ENCODE results near the gene GRID1. TPM values are rescaled to one million over a fixed set of nuclear protein-coding genes. Genes with fewer than 3 reads are reported as not detected.

GRID1 gene
- total RNA-seq, 1 donor from 2014 or later = not detected

- no peaks in the 10 kb centered on the region for H3K9me3 Mint-ChIP-seq
- ATAC-seq (ENCODE audit: low read depth) = no peak
- H3K27ac Mint-ChIP-seq = no peak overlapping the region
- H3K36me3 Mint-ChIP-seq (ENCODE audit: low read depth) = no peaks in the 10 kb centered on the region
- DNase-seq = no peak
- H3K27me3 Mint-ChIP-seq = peaks cover 1% of the 10 kb centered on the region
- CTCF ChIA-PET = no interaction called here
- intact Hi-C loops (cut with micrococcal nuclease) = no loop called here
- no peaks in the 10 kb centered on the region for H3K4me1 Mint-ChIP-seq
- TF ChIP-seq CTCF (IDR thresholded peaks at IDR 0.05) = no peak
- POLR2A ChIA-PET = no interaction called here
- H3K4me3 Mint-ChIP-seq = no peak overlapping the region
Observed at GRCh38 chr10:85600744-85601081, 765.9 kb downstream of the GRID1 start.

GRCh38 chr10:85600026-85600743 lies 766.4 kb downstream of the GRID1 start:
- intact Hi-C loops (cut with micrococcal nuclease) = no loop called here
- DNase-seq (no peak), ATAC-seq (ENCODE audit: low read depth) (no peak)
- H3K4me1 Mint-ChIP-seq = no peaks in the 10 kb centered on the region
- no peaks in the 10 kb centered on the region for H3K27me3 Mint-ChIP-seq
- ChIA-PET POLR2A (no interaction called here), CTCF (no interaction called here)
- H3K4me3 Mint-ChIP-seq = no peak overlapping the region
- no peak for TF ChIP-seq CTCF (IDR thresholded peaks at IDR 0.05)
- no peaks in the 10 kb centered on the region for H3K9me3 Mint-ChIP-seq
- H3K27ac Mint-ChIP-seq = no peak overlapping the region
- H3K36me3 Mint-ChIP-seq (ENCODE audit: low read depth) = no peaks in the 10 kb centered on the region

- no peak overlapping the region for H3K4me3 Mint-ChIP-seq
- no peaks in the 10 kb centered on the region for H3K9me3 Mint-ChIP-seq
- H3K4me1 Mint-ChIP-seq = no peaks in the 10 kb centered on the region
- intact Hi-C loops (cut with micrococcal nuclease) = no loop called here
- H3K27ac Mint-ChIP-seq = no peak overlapping the region
- H3K36me3 Mint-ChIP-seq (ENCODE audit: low read depth) = no peaks in the 10 kb centered on the region
- no peak for ATAC-seq (ENCODE audit: low read depth)
- TF ChIP-seq CTCF (IDR thresholded peaks at IDR 0.05) = no peak
- POLR2A ChIA-PET = no interaction called here
- CTCF ChIA-PET = no interaction called here
- DNase-seq = no peak
- no peaks in the 10 kb centered on the region for H3K27me3 Mint-ChIP-seq
Observed at GRCh38 chr10:85599081-85599480, 767.5 kb downstream of the GRID1 start.

GRCh38 chr10:85598646-85599045 lies 767.9 kb downstream of the GRID1 start:
- ChIA-PET CTCF (no interaction called here), POLR2A (no interaction called here)
- intact Hi-C loops (cut with micrococcal nuclease) = no loop called here
- no peaks in the 10 kb centered on the region for H3K27me3 Mint-ChIP-seq
- H3K36me3 Mint-ChIP-seq (ENCODE audit: low read depth) = no peaks in the 10 kb centered on the region
- H3K27ac Mint-ChIP-seq = no peak overlapping the region
- no peak for TF ChIP-seq CTCF (IDR thresholded peaks at IDR 0.05)
- ATAC-seq (ENCODE audit: low read depth) (no peak), DNase-seq (no peak)
- H3K4me3 Mint-ChIP-seq = no peak overlapping the region
- no peaks in the 10 kb centered on the region for H3K9me3 Mint-ChIP-seq
- no peaks in the 10 kb centered on the region for H3K4me1 Mint-ChIP-seq

- CTCF ChIA-PET = no interaction called here
- POLR2A ChIA-PET = no interaction called here
- Mint-ChIP-seq H3K9me3 (no peaks in the 10 kb centered on the region), H3K27me3 (no peaks in the 10 kb centered on the region), H3K4me1 (no peaks in the 10 kb centered on the region), H3K27ac (no peak overlapping the region), H3K36me3 (ENCODE audit: low read depth) (no peaks in the 10 kb centered on the region), H3K4me3 (no peak overlapping the region)
- ATAC-seq (ENCODE audit: low read depth) (no peak), DNase-seq (no peak)
- intact Hi-C loops (cut with micrococcal nuclease) = no loop called here
- no peak for TF ChIP-seq CTCF (IDR thresholded peaks at IDR 0.05)
Observed at GRCh38 chr10:85597006-85597405, 769.6 kb downstream of the GRID1 start.

Measured in activated B cell treated with CpG ODN at 0.5 μM for 24 hours (primary cell).